H9 (cell line): ENCODE measurements around the gene PLS3. TPM values are rescaled to one million over a fixed set of nuclear protein-coding genes. Genes with fewer than 3 reads are reported as not detected.

ENCODE experiments used
- DNase-seq: peaks from one replicate; pipeline ENCODE4 v3.0.0-alpha.2; 2017
- H2AFZ ChIP-seq: one replicate; pipeline ENCODE4 v1.6.1; 2013; ENCODE audit warnings: mild to moderate bottlenecking, low read length, control low read depth, moderate library complexity
- H2AK5ac ChIP-seq: 2 replicates; pipeline ENCODE4 v1.6.1; 2013; ENCODE audit warnings: low read length, control low read depth, mixed read lengths; ENCODE audit not compliant: insufficient read length
- H2BK120ac ChIP-seq: one replicate; pipeline ENCODE4 v1.6.1; 2013; ENCODE audit warnings: low read depth, mild to moderate bottlenecking, low read length, control low read depth, inconsistent platforms; ENCODE audit not compliant: poor library complexity, severe bottlenecking
- H2BK12ac ChIP-seq: 2 replicates; pipeline ENCODE4 v1.6.1; 2013; ENCODE audit warnings: low read length, control low read depth, mixed read lengths, low read depth; ENCODE audit not compliant: insufficient read length
- H2BK15ac ChIP-seq: 2 replicates; pipeline ENCODE4 v1.6.1; 2013; ENCODE audit warnings: low read depth, low read length, control low read depth
- H2BK20ac ChIP-seq: one replicate; pipeline ENCODE4 v1.6.1; 2013; ENCODE audit warnings: low read depth, mild to moderate bottlenecking, low read length, control low read depth, inconsistent platforms; ENCODE audit not compliant: poor library complexity, severe bottlenecking
- H2BK5ac ChIP-seq: 2 replicates; pipeline ENCODE4 v1.6.1; 2013; ENCODE audit warnings: low read length, control low read depth, mixed read lengths; ENCODE audit not compliant: insufficient read length
- H3K14ac ChIP-seq: 2 replicates; pipeline ENCODE4 v1.6.1; 2013; ENCODE audit warnings: low read length, control low read depth; ENCODE audit not compliant: insufficient read depth
- H3K18ac ChIP-seq: 2 replicates; pipeline ENCODE4 v1.6.1; 2013; ENCODE audit warnings: low read depth, mild to moderate bottlenecking, mixed read lengths, low read length, control low read depth; ENCODE audit not compliant: insufficient read length
- H3K23ac ChIP-seq: 2 replicates; pipeline ENCODE4 v1.6.1; 2013; ENCODE audit warnings: low read length, control low read depth, mixed read lengths, low read depth; ENCODE audit not compliant: insufficient read length
- H3K23me2 ChIP-seq: 2 replicates; pipeline ENCODE4 v1.6.1; 2013; ENCODE audit warnings: low read depth, mild to moderate bottlenecking, mixed read lengths, low read length, control low read depth; ENCODE audit not compliant: insufficient read length, poor library complexity, severe bottlenecking
- H3K27ac ChIP-seq: 2 replicates; pipeline ENCODE4 v1.5.1; 2013; ENCODE audit warnings: low read length, control low read depth, mixed read lengths, low read depth; ENCODE audit not compliant: insufficient read length
- H3K27me3 ChIP-seq: 2 replicates; pipeline ENCODE4 v1.6.1; 2013; ENCODE audit warnings: low read length, control low read depth, inconsistent platforms; ENCODE audit not compliant: insufficient read depth
- H3K4ac ChIP-seq: 2 replicates; pipeline ENCODE4 v1.6.1; 2013; ENCODE audit warnings: low read depth, mild to moderate bottlenecking, control low read depth, inconsistent platforms, low read length, moderate library complexity
- H3K4me1 ChIP-seq: 2 replicates; pipeline ENCODE4 v1.6.1; 2013; ENCODE audit warnings: low read length, control low read depth, inconsistent platforms; ENCODE audit not compliant: insufficient read depth
- H3K4me2 ChIP-seq: 2 replicates; pipeline ENCODE4 v1.6.1; 2013; ENCODE audit warnings: low read length, control low read depth, mixed read lengths; ENCODE audit not compliant: insufficient read length, insufficient read depth
- H3K56ac ChIP-seq: 2 replicates; pipeline ENCODE4 v1.6.1; 2013; ENCODE audit warnings: low read depth, mild to moderate bottlenecking, mixed read lengths, low read length, control low read depth; ENCODE audit not compliant: insufficient read length
- H3K79me1 ChIP-seq: 2 replicates; pipeline ENCODE4 v1.6.1; 2013; ENCODE audit warnings: low read depth, mild to moderate bottlenecking, moderate library complexity, low read length, control low read depth, inconsistent platforms; ENCODE audit not compliant: insufficient read depth, poor library complexity, severe bottlenecking
- H3K79me2 ChIP-seq: 2 replicates; pipeline ENCODE4 v1.6.1; 2013; ENCODE audit warnings: low read length, control low read depth, inconsistent platforms; ENCODE audit not compliant: insufficient read depth
- H3K9ac ChIP-seq: 2 replicates; pipeline ENCODE4 v1.6.1; 2013; ENCODE audit warnings: low read length, control low read depth, mixed read lengths; ENCODE audit not compliant: insufficient read length; ENCODE audit errors: extremely low read depth
- H3K9me3 ChIP-seq: one replicate; pipeline ENCODE4 v1.6.1; 2013; ENCODE audit warnings: low read depth, low read length, inconsistent platforms; ENCODE audit not compliant: control insufficient read depth
- H3T11ph ChIP-seq: one replicate; pipeline ENCODE4 v1.6.1; 2013; ENCODE audit warnings: mild to moderate bottlenecking, low read length, control low read depth, inconsistent platforms
- H4K20me1 ChIP-seq: one replicate; pipeline ENCODE4 v1.6.1; 2013; ENCODE audit not compliant: control insufficient read depth, insufficient read length, insufficient read depth
- H4K5ac ChIP-seq: 2 replicates; pipeline ENCODE4 v1.6.1; 2013; ENCODE audit warnings: low read depth, mild to moderate bottlenecking, mixed read lengths, low read length, control low read depth; ENCODE audit not compliant: insufficient read length
- H4K8ac ChIP-seq: replicated peaks from 2 replicates; pipeline ENCODE4 v1.6.1; 2013; ENCODE audit warnings: low read length, control low read depth, mixed read lengths, low read depth; ENCODE audit not compliant: insufficient read length
- H4K91ac ChIP-seq: 2 replicates; pipeline ENCODE4 v1.6.1; 2013; ENCODE audit warnings: low read depth, mild to moderate bottlenecking, moderate library complexity, mixed read lengths, low read length, control low read depth; ENCODE audit not compliant: insufficient read length
- H3K27ac Mint-ChIP-seq, 3 experiments: 2 replicates in 2 of 3; 3 replicates in 1 of 3; pipeline ENCODE4 v1.8.0; 2020 to 2021; ENCODE audit warnings: mixed read lengths in 3 of 3, mild to moderate bottlenecking in 1 of 3, moderate library complexity in 1 of 3
- H3K27me3 Mint-ChIP-seq: 2 replicates; pipeline ENCODE4 v1.8.0; 2021; ENCODE audit warnings: low read depth, mild to moderate bottlenecking, moderate library complexity, mixed read lengths
- H3K36me3 Mint-ChIP-seq, 3 experiments: 2 replicates in 2 of 3; 3 replicates in 1 of 3; pipeline ENCODE4 v1.8.0; 2020 to 2021; ENCODE audit warnings: low read depth in 3 of 3, mixed read lengths in 3 of 3; ENCODE audit not compliant: insufficient read depth in 1 of 3
- H3K4me1 Mint-ChIP-seq, 2 experiments: 2 replicates each; pipeline ENCODE4 v1.8.0; 2020; ENCODE audit warnings: mixed read lengths in 2 of 2
- H3K4me3 Mint-ChIP-seq, 2 experiments: 2 replicates in 1 of 2; 3 replicates in 1 of 2; pipeline ENCODE4 v1.8.0; 2020 to 2021; ENCODE audit warnings: mild to moderate bottlenecking in 2 of 2, mixed read lengths in 2 of 2, moderate library complexity in 1 of 2
- H3K9me3 Mint-ChIP-seq, 2 experiments: 2 replicates in 1 of 2; 3 replicates in 1 of 2; pipeline ENCODE4 v1.8.0; 2020; ENCODE audit warnings: mild to moderate bottlenecking in 2 of 2, mixed read lengths in 2 of 2, moderate library complexity in 1 of 2
- CTCF ChIP-seq: fragments of 200-600 bp; sonication (generic); conservative IDR thresholded peaks from 3 replicates; pipeline ENCODE4 v1.8.0; 2021; ENCODE audit warnings: antibody characterized with exemption, mild to moderate bottlenecking
- WGBS: extraction: QIAGEN DNeasy Blood & Tissue Kit; methylation state at CpG from one replicate; pipeline ENCODE4 v1.1.7; 2013; ENCODE audit warnings: missing lambda C conversion rate, low lambda C conversion rate, mixed read lengths; ENCODE audit not compliant: insufficient read length; ENCODE audit errors: extremely low coverage; 5-methylcytosine and 5-hydroxymethylcytosine counted together
- total RNA-seq: library from RNA; stranded (reverse); gene quantifications from 2 replicates; pipeline ENCODE4 v1.2.1, GENCODE V29; 2021

Gene PLS3
- total RNA-seq, 1 experiment from 2014 or later: 315 TPM

- WGBS: no CpG with 5 or more reads among the region's 13 CpGs
- no peak overlapping the region for H2BK15ac ChIP-seq
- no peak overlapping the region for H2AK5ac ChIP-seq
- peaks cover 4% of the 10 kb centered on the region; the same call in 1 of the 2 replicates for H3K4me1 ChIP-seq
- H3K56ac ChIP-seq: no peak overlapping the region
- H3K27me3 Mint-ChIP-seq: no peaks in the 10 kb centered on the region
- peaks cover 3 to 25% (median 22%) of the 10 kb centered on the region in 3 experiments; a peak in 5 of 7 replicates for H3K36me3 Mint-ChIP-seq
- no peaks in the 10 kb centered on the region for H3K9me3 ChIP-seq
- no peak overlapping the region for H3K14ac ChIP-seq
- H3K23me2 ChIP-seq: no peaks in the 10 kb centered on the region
- no peak overlapping the region for H4K8ac ChIP-seq
- H3K79me2 ChIP-seq: peaks cover 13% of the 10 kb centered on the region; the same call in 1 of the 2 replicates
- peak overlapping the region; percentile 26 to 34; a peak in 4 of 5 replicates for H3K4me3 Mint-ChIP-seq
- TF ChIP-seq CTCF: no peak
- H3K9me3 Mint-ChIP-seq: no peaks in the 10 kb centered on the region; a peak in 1 of 5 replicates
- no peak overlapping the region for H3T11ph ChIP-seq
- H2BK20ac ChIP-seq: no peak overlapping the region
- H3K4me2 ChIP-seq: no peak overlapping the region
- H3K4me1 Mint-ChIP-seq: peaks cover 48 to 52% of the 10 kb centered on the region in 2 experiments
- H2BK120ac ChIP-seq: no peak overlapping the region
- H3K27ac Mint-ChIP-seq: peak overlapping the region; percentile 92 to 97 (median 97)
- H4K91ac ChIP-seq: no peak overlapping the region
- peak overlapping the region; percentile 51 for H3K18ac ChIP-seq
- H3K23ac ChIP-seq: no peak overlapping the region
- H3K4ac ChIP-seq: no peak overlapping the region
- H3K79me1 ChIP-seq: no peaks in the 10 kb centered on the region
- peak; percentile 81 for DNase-seq
- H3K9ac ChIP-seq: no peak overlapping the region
- no peak overlapping the region for H2BK12ac ChIP-seq
- H4K20me1 ChIP-seq: no peaks in the 10 kb centered on the region
- peak overlapping the region; percentile 23 for H3K27ac ChIP-seq
- no peak overlapping the region for H4K5ac ChIP-seq
- no peaks in the 10 kb centered on the region for H3K27me3 ChIP-seq
- no peak overlapping the region for H2BK5ac ChIP-seq
- H2AFZ ChIP-seq: no peak overlapping the region
Observed at GRCh38 chrX:115582616-115583495, 21.9 kb downstream of the PLS3 start.
